ENCODE data around the gene GRID2.

- no peak for TF ChIP-seq CTCF (IDR thresholded peaks at IDR 0.05)
- no peak for TF ChIP-seq JUND (IDR thresholded peaks at IDR 0.05)
- TF ChIP-seq, protein P1, sequence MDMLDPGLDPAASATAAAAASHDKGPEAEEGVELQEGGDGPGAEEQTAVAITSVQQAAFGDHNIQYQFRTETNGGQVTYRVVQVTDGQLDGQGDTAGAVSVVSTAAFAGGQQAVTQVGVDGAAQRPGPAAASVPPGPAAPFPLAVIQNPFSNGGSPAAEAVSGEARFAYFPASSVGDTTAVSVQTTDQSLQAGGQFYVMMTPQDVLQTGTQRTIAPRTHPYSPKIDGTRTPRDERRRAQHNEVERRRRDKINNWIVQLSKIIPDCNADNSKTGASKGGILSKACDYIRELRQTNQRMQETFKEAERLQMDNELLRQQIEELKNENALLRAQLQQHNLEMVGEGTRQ (IDR thresholded peaks at IDR 0.05; ENCODE audit: borderline replicate concordance, low read depth, low read length): no peak
- TF ChIP-seq CHD2 (IDR thresholded peaks at IDR 0.05; ENCODE audit: low read length, partially characterized antibody): no peak
- TF ChIP-seq POLR2AphosphoS5 (IDR thresholded peaks at IDR 0.05; ENCODE audit: low read depth, low read length): no peak
- no peak for TF ChIP-seq FOSL2 (IDR thresholded peaks at IDR 0.05; ENCODE audit: borderline replicate concordance, low read depth)
- TF ChIP-seq RCOR1 (IDR thresholded peaks at IDR 0.05; ENCODE audit: low read length): no peak
- TF ChIP-seq SIN3A (IDR thresholded peaks at IDR 0.05; ENCODE audit: borderline replicate concordance, low read depth, low read length): no peak
- no peak for TF ChIP-seq EZH2phosphoT487 (IDR thresholded peaks at IDR 0.05; ENCODE audit: borderline replicate concordance, low read depth)
Observed at GRCh38 chr4:93718233-93718632, 1414.5 kb downstream of the GRID2 start.

All from SK-N-SH (cell line).